Thyroid gland (tissue), 4 donors: ENCODE measurements around the gene GNG8. TPM values are rescaled to one million over a fixed set of nuclear protein-coding genes. Genes with fewer than 3 reads are reported as not detected.

Experiments used
- DNase-seq, 2 donors: peaks; one replicate each; pipeline ENCODE4 v3.0.0-alpha.2; 2019
- H3K27ac ChIP-seq, 3 donors: fragments of 200-600 bp; sonication (generic); 1 replicate in 2 of 3; 2 replicates in 1 of 3; pipeline ENCODE4 v1.5.1; 2016 to 2019; ENCODE audit warnings: mild to moderate bottlenecking in 1 of 3, moderate library complexity in 1 of 3
- H3K27me3 ChIP-seq: fragments of 200-600 bp; sonication (generic); one replicate; pipeline ENCODE4 v1.5.1; 2019
- H3K36me3 ChIP-seq, 2 donors: fragments of 200-600 bp; sonication (generic); one replicate each; pipeline ENCODE4 v1.5.1; 2016 to 2019
- H3K4me1 ChIP-seq, 2 donors: fragments of 200-600 bp; sonication (generic); one replicate each; pipeline ENCODE4 v1.5.1; 2017 to 2019
- H3K4me3 ChIP-seq, 3 donors: fragments of 200-600 bp; sonication (generic); replicated peaks in 1 of 3; 1 replicate in 2 of 3; 2 replicates in 1 of 3; pipeline ENCODE4 v1.5.1; 2016; ENCODE audit warnings: mild to moderate bottlenecking in 1 of 3
- H3K9me3 ChIP-seq: fragments of 200-600 bp; sonication (generic); one replicate; pipeline ENCODE4 v1.5.1; 2017
- CTCF ChIP-seq, 6 experiments: fragments of 200-600 bp in 3 of 6; fragments of 450-650 bp in 3 of 6; sonication (generic) in 3 of 6; IDR thresholded peaks; one replicate each; pipeline ENCODE4 v1.5.1; 2016 to 2019; ENCODE audit warnings: antibody characterized with exemption in 6 of 6, mild to moderate bottlenecking in 2 of 6, inconsistent platforms in 1 of 6, moderate library complexity in 1 of 6
- POLR2A ChIP-seq, 2 donors: fragments of 450-650 bp; IDR thresholded peaks; one replicate each; pipeline ENCODE4 v1.6.1; 2017; ENCODE audit warnings: antibody characterized with exemption in 2 of 2, mild to moderate bottlenecking in 2 of 2, moderate library complexity in 1 of 2
- WGBS, 2 donors: methylation state at CpG; one replicate each; pipeline ENCODE4 v1.1.5; 2017; 5-methylcytosine and 5-hydroxymethylcytosine counted together
- intact Hi-C: fragments of 100-400 bp; cut with DNase I; formaldehyde crosslinking; loops from one replicate; pipeline ENCODE4 v1.15.1; 2023
- total RNA-seq, 4 donors: library from RNA; depleted of rRNA; stranded (reverse); fragments of >200 nt; gene quantifications; one replicate each; pipeline ENCODE4 v1.2.3, GENCODE V29; 2016

The GNG8 gene
- total RNA-seq, 4 donors from 2014 or later: not detected

- H3K4me3 ChIP-seq: no peak overlapping the region
- H3K27me3 ChIP-seq: no peaks in the 10 kb centered on the region
- DNase-seq: no peak
- no peaks in the 10 kb centered on the region for H3K4me1 ChIP-seq
- no peaks in the 10 kb centered on the region for H3K9me3 ChIP-seq
- no peak overlapping the region for H3K27ac ChIP-seq
- no peaks in the 10 kb centered on the region for H3K36me3 ChIP-seq
- 81 to 88% methylated on average over 6 of the region's 6 CpGs for WGBS, 2 donors
- intact Hi-C loops: no loop called here
- no peak for TF ChIP-seq POLR2A (IDR thresholded peaks at IDR 0.05)
- no peak for TF ChIP-seq CTCF (IDR thresholded peaks at IDR 0.05)
Observed at GRCh38 chr19:46596008-46596407, 40.0 kb downstream of the GNG8 start.

- Histone ChIP-seq H3K4me1 (no peaks in the 10 kb centered on the region), H3K9me3 (no peaks in the 10 kb centered on the region), H3K27me3 (no peaks in the 10 kb centered on the region), H3K27ac (no peak overlapping the region), H3K36me3 (no peaks in the 10 kb centered on the region), H3K4me3 (no peak overlapping the region)
- 87 to 90% methylated on average over 3 of the region's 3 CpGs for WGBS, 2 donors
- TF ChIP-seq CTCF (IDR thresholded peaks at IDR 0.05): no peak
- no peak for TF ChIP-seq POLR2A (IDR thresholded peaks at IDR 0.05)
- no peak for DNase-seq
- intact Hi-C loops: no loop called here
Observed at GRCh38 chr19:46591870-46592269, 44.1 kb downstream of the GNG8 start.

- intact Hi-C loops: no loop called here
- H3K36me3 ChIP-seq: no peaks in the 10 kb centered on the region
- no peak for DNase-seq
- 97 to 98% methylated on average over 4 of the region's 4 CpGs for WGBS, 2 donors
- no peaks in the 10 kb centered on the region for H3K4me1 ChIP-seq
- no peak overlapping the region for H3K27ac ChIP-seq
- no peak overlapping the region for H3K4me3 ChIP-seq
- H3K9me3 ChIP-seq: no peaks in the 10 kb centered on the region
- no peaks in the 10 kb centered on the region for H3K27me3 ChIP-seq
- TF ChIP-seq POLR2A (IDR thresholded peaks at IDR 0.05): no peak
- TF ChIP-seq CTCF (IDR thresholded peaks at IDR 0.05): no peak
Observed at GRCh38 chr19:46591254-46591653, 44.7 kb downstream of the GNG8 start.

- no peaks in the 10 kb centered on the region for H3K4me1 ChIP-seq
- no peak overlapping the region for H3K27ac ChIP-seq
- H3K36me3 ChIP-seq: no peaks in the 10 kb centered on the region
- no peak for DNase-seq
- intact Hi-C loops: no loop called here
- H3K9me3 ChIP-seq: no peaks in the 10 kb centered on the region
- WGBS, 2 donors: 86 to 88% methylated on average over 3 of the region's 3 CpGs
- no peak overlapping the region for H3K4me3 ChIP-seq
- no peak for TF ChIP-seq CTCF (IDR thresholded peaks at IDR 0.05)
- no peak for TF ChIP-seq POLR2A (IDR thresholded peaks at IDR 0.05)
- H3K27me3 ChIP-seq: no peaks in the 10 kb centered on the region
Observed at GRCh38 chr19:46587861-46588260, 48.1 kb downstream of the GNG8 start.

GRCh38 chr19:46586294-46586693 is 49.7 kb downstream of the GNG8 start:
- Histone ChIP-seq H3K4me3 (no peak overlapping the region), H3K27me3 (no peaks in the 10 kb centered on the region), H3K36me3 (no peaks in the 10 kb centered on the region), H3K4me1 (no peaks in the 10 kb centered on the region), H3K9me3 (no peaks in the 10 kb centered on the region), H3K27ac (no peak overlapping the region)
- no peak for DNase-seq
- TF ChIP-seq CTCF (IDR thresholded peaks at IDR 0.05) (no peak), POLR2A (IDR thresholded peaks at IDR 0.05) (no peak)
- 81 to 86% methylated on average over 4 of the region's 4 CpGs for WGBS, 2 donors
- intact Hi-C loops: no loop called here
